Chondrocyte (in vitro differentiated cells): ENCODE measurements around the gene MOGAT3. TPM values are rescaled to one million over a fixed set of nuclear protein-coding genes. Genes with fewer than 3 reads are reported as not detected.
A peak's percentile ranks its signal among the peaks of the same experiment; 100 is the strongest.

ENCODE experiments used
- DNase-seq: peaks from one replicate; pipeline ENCODE4 v3.0.0; 2021; ENCODE audit warnings: mixed read lengths, low spot score
- H3K27ac Mint-ChIP-seq: one replicate; pipeline ENCODE4 v1.8.0; 2021; ENCODE audit warnings: mild to moderate bottlenecking, moderate library complexity, mixed read lengths; ENCODE audit not compliant: unreplicated experiment
- H3K27me3 Mint-ChIP-seq: 2 replicates; pipeline ENCODE4 v1.8.0; 2021; ENCODE audit warnings: low read depth, mixed read lengths
- H3K36me3 Mint-ChIP-seq: 2 replicates; pipeline ENCODE4 v1.8.0; 2021; ENCODE audit warnings: low read depth, mixed read lengths
- H3K4me1 Mint-ChIP-seq: 2 replicates; pipeline ENCODE4 v1.8.0; 2021; ENCODE audit warnings: low read depth, mild to moderate bottlenecking, mixed read lengths
- H3K4me3 Mint-ChIP-seq: one replicate; pipeline ENCODE4 v1.8.0; 2021; ENCODE audit warnings: mild to moderate bottlenecking, moderate library complexity, mixed read lengths; ENCODE audit not compliant: unreplicated experiment
- H3K9me3 Mint-ChIP-seq: 2 replicates; pipeline ENCODE4 v1.8.0; 2021; ENCODE audit warnings: low read depth, mixed read lengths
- CTCF ChIP-seq: fragments of 200-600 bp; sonication (generic); IDR thresholded peaks from 2 replicates; pipeline ENCODE4 v1.5.0; 2021; ENCODE audit warnings: antibody characterized with exemption, mild to moderate bottlenecking, moderate library complexity
- total RNA-seq: library from RNA; stranded (reverse); gene quantifications from 3 replicates; pipeline ENCODE4 v1.2.1, GENCODE V29; 2021

MOGAT3 gene
- total RNA-seq, 1 donor from 2014 or later: not detected

- H3K4me3 Mint-ChIP-seq: peak overlapping the region; percentile 98
- H3K27ac Mint-ChIP-seq: peak overlapping the region; percentile 97
- no peak for TF ChIP-seq CTCF
- H3K9me3 Mint-ChIP-seq: no peaks in the 10 kb centered on the region
- peaks cover 17% of the 10 kb centered on the region for H3K4me1 Mint-ChIP-seq
- H3K27me3 Mint-ChIP-seq: no peaks in the 10 kb centered on the region
- DNase-seq: no peak
- peaks cover 5% of the 10 kb centered on the region for H3K36me3 Mint-ChIP-seq
Measured at GRCh38 chr7:101243646-101244374, 43.0 kb upstream of the MOGAT3 start.

GRCh38 chr7:101241443-101242349 lies 40.9 kb upstream of the MOGAT3 start:
- no peak for DNase-seq
- H3K9me3 Mint-ChIP-seq: no peaks in the 10 kb centered on the region
- no peak overlapping the region for H3K27ac Mint-ChIP-seq
- peaks cover 2% of the 10 kb centered on the region for H3K36me3 Mint-ChIP-seq
- TF ChIP-seq CTCF: no peak
- H3K27me3 Mint-ChIP-seq: no peaks in the 10 kb centered on the region
- H3K4me1 Mint-ChIP-seq: peaks cover 21% of the 10 kb centered on the region
- no peak overlapping the region for H3K4me3 Mint-ChIP-seq

GRCh38 chr7:101241015-101241363 lies 40.2 kb upstream of the MOGAT3 start:
- H3K9me3 Mint-ChIP-seq: no peaks in the 10 kb centered on the region
- H3K4me1 Mint-ChIP-seq: peaks cover 21% of the 10 kb centered on the region
- no peak for TF ChIP-seq CTCF
- no peak for DNase-seq
- H3K36me3 Mint-ChIP-seq: peaks cover 2% of the 10 kb centered on the region
- no peak overlapping the region for H3K27ac Mint-ChIP-seq
- H3K4me3 Mint-ChIP-seq: no peak overlapping the region
- no peaks in the 10 kb centered on the region for H3K27me3 Mint-ChIP-seq

- no peak for DNase-seq
- no peaks in the 10 kb centered on the region for H3K27me3 Mint-ChIP-seq
- peak overlapping the region; percentile 41 for H3K27ac Mint-ChIP-seq
- H3K36me3 Mint-ChIP-seq: peaks cover 2% of the 10 kb centered on the region
- no peak overlapping the region for H3K4me3 Mint-ChIP-seq
- H3K9me3 Mint-ChIP-seq: no peaks in the 10 kb centered on the region
- no peak for TF ChIP-seq CTCF
- H3K4me1 Mint-ChIP-seq: peaks cover 16% of the 10 kb centered on the region
Measured at GRCh38 chr7:101240226-101241014, 39.6 kb upstream of the MOGAT3 start.

- no peak for TF ChIP-seq CTCF
Measured at GRCh38 chr7:101239951-101240220, 39.0 kb upstream of the MOGAT3 start.

More at GRCh38 chr7:101239951-101240220, 39.0 kb upstream of the MOGAT3 start:
- H3K27ac Mint-ChIP-seq: no peak overlapping the region
- peaks cover 11% of the 10 kb centered on the region for H3K4me1 Mint-ChIP-seq
- H3K9me3 Mint-ChIP-seq: no peaks in the 10 kb centered on the region
- no peaks in the 10 kb centered on the region for H3K27me3 Mint-ChIP-seq
- peaks cover 2% of the 10 kb centered on the region for H3K36me3 Mint-ChIP-seq
- H3K4me3 Mint-ChIP-seq: no peak overlapping the region
- no peak for DNase-seq
